BLaER1 (cell line): ENCODE measurements around the gene UCK1.

ENCODE experiments used
- H3K27ac ChIP-seq: shearing (Covaris generic); formaldehyde crosslinking; 2 replicates; pipeline ENCODE4 v1.8.1; 2022
- H3K27me3 ChIP-seq: shearing (Covaris generic); formaldehyde crosslinking; 2 replicates; pipeline ENCODE4 v1.8.1; 2022
- H3K36me3 ChIP-seq: shearing (Covaris generic); formaldehyde crosslinking; 2 replicates; pipeline ENCODE4 v1.8.1; 2022
- H3K4me1 ChIP-seq: shearing (Covaris generic); formaldehyde crosslinking; 2 replicates; pipeline ENCODE4 v1.8.1; 2022
- H3K4me2 ChIP-seq: shearing (Covaris generic); formaldehyde crosslinking; 2 replicates; pipeline ENCODE4 v1.8.1; 2022
- H3K4me3 ChIP-seq: shearing (Covaris generic); formaldehyde crosslinking; 2 replicates; pipeline ENCODE4 v1.8.1; 2022
- H3K9ac ChIP-seq: shearing (Covaris generic); formaldehyde crosslinking; 2 replicates; pipeline ENCODE4 v1.8.1; 2022
- H3K9me3 ChIP-seq: shearing (Covaris generic); formaldehyde crosslinking; 2 replicates; pipeline ENCODE4 v1.8.1; 2022
- H4K20me1 ChIP-seq: shearing (Covaris generic); formaldehyde crosslinking; 2 replicates; pipeline ENCODE4 v1.8.1; 2022
- Cebpa-rat ChIP-seq: shearing (Covaris generic); IDR thresholded peaks from 2 replicates; pipeline ENCODE4 v1.8.1; 2022

UCK1 gene

GRCh38 chr9:131487001-131487400 is 44.1 kb downstream of the UCK1 start:
- Histone ChIP-seq H3K4me1 (peaks cover 49% of the 10 kb centered on the region), H3K36me3 (peaks cover 100% of the 10 kb centered on the region), H4K20me1 (peaks cover 100% of the 10 kb centered on the region), H3K4me3 (no peak overlapping the region), H3K9me3 (no peaks in the 10 kb centered on the region), H3K9ac (0 out of 2 replicates have a peak overlapping the region, but pooled peaks have one; percentile 19), H3K27ac (no peak overlapping the region), H3K4me2 (peak overlapping the region; percentile 67), H3K27me3 (no peaks in the 10 kb centered on the region)
- TF ChIP-seq Cebpa-rat = no peak

- Histone ChIP-seq H3K27ac (peak overlapping the region; percentile 13; the same call in 1 of the 2 replicates), H3K4me3 (no peak overlapping the region), H3K9ac (peak overlapping the region; percentile 60), H3K4me1 (peaks cover 49% of the 10 kb centered on the region), H3K9me3 (no peaks in the 10 kb centered on the region), H4K20me1 (peaks cover 100% of the 10 kb centered on the region), H3K27me3 (no peaks in the 10 kb centered on the region), H3K36me3 (peaks cover 100% of the 10 kb centered on the region), H3K4me2 (peak overlapping the region; percentile 67)
- no peak for TF ChIP-seq Cebpa-rat
Observed at GRCh38 chr9:131485728-131486422, 45.2 kb downstream of the UCK1 start.

- peaks cover 100% of the 10 kb centered on the region for H4K20me1 ChIP-seq
- peaks cover 49% of the 10 kb centered on the region for H3K4me1 ChIP-seq
- H3K4me2 ChIP-seq = peak overlapping the region; percentile 67
- no peak overlapping the region for H3K4me3 ChIP-seq
- TF ChIP-seq Cebpa-rat = no peak
- H3K9ac ChIP-seq = peak overlapping the region; percentile 60; the same call in 1 of the 2 replicates
- no peaks in the 10 kb centered on the region for H3K27me3 ChIP-seq
- peaks cover 100% of the 10 kb centered on the region for H3K36me3 ChIP-seq
- H3K27ac ChIP-seq = 0 out of 2 replicates have a peak overlapping the region, but pooled peaks have one; percentile 13
- H3K9me3 ChIP-seq = no peaks in the 10 kb centered on the region
Observed at GRCh38 chr9:131485206-131485605, 45.9 kb downstream of the UCK1 start.

DNA sequence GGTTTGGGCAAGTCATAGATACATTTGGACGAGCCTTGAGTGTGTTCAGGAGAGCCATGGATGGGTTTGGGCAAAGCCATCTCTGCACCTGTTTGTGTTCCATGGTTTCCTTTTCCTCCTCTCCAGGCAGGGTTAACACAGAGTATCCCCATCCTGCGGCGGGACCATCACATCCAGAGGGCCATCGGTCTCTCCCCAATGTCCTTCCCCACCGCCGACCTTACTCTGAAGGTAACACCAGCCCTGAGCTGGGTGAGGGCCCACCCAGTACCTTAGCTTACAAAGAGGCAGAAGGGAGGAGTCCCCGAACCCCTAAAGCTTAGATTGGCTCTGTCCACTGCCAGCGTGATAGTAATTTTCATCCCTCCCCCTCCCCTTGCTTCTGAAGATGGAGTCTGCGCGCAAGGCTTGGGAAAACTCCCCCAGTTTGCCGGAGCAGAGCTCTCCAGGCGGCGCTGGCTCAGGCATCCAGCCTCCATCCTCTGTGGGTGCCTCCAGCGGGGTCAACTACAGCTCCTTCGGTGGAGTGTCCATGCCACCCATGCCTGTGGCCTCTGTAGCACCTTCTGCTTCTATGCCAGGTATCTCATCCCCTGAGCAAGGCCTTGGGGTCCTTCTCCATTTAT is 46.4 kb downstream of the UCK1 start:
- Histone ChIP-seq H4K20me1 (peaks cover 100% of the 10 kb centered on the region), H3K9ac (peak overlapping the region; percentile 60; the same call in 1 of the 2 replicates), H3K4me1 (peaks cover 49% of the 10 kb centered on the region), H3K9me3 (no peaks in the 10 kb centered on the region), H3K4me2 (peak overlapping the region; percentile 67; the same call in 1 of the 2 replicates), H3K36me3 (peaks cover 100% of the 10 kb centered on the region), H3K27me3 (no peaks in the 10 kb centered on the region), H3K4me3 (no peak overlapping the region), H3K27ac (no peak overlapping the region)
- TF ChIP-seq Cebpa-rat = no peak

GRCh38 chr9:131484051-131484445 is 47.0 kb downstream of the UCK1 start:
- Histone ChIP-seq H3K4me2 (no peak overlapping the region), H3K9ac (no peak overlapping the region), H3K4me3 (no peak overlapping the region), H4K20me1 (peaks cover 100% of the 10 kb centered on the region), H3K27ac (no peak overlapping the region), H3K9me3 (no peaks in the 10 kb centered on the region), H3K27me3 (no peaks in the 10 kb centered on the region), H3K4me1 (peaks cover 49% of the 10 kb centered on the region), H3K36me3 (peaks cover 100% of the 10 kb centered on the region)
- TF ChIP-seq Cebpa-rat = no peak

DNA sequence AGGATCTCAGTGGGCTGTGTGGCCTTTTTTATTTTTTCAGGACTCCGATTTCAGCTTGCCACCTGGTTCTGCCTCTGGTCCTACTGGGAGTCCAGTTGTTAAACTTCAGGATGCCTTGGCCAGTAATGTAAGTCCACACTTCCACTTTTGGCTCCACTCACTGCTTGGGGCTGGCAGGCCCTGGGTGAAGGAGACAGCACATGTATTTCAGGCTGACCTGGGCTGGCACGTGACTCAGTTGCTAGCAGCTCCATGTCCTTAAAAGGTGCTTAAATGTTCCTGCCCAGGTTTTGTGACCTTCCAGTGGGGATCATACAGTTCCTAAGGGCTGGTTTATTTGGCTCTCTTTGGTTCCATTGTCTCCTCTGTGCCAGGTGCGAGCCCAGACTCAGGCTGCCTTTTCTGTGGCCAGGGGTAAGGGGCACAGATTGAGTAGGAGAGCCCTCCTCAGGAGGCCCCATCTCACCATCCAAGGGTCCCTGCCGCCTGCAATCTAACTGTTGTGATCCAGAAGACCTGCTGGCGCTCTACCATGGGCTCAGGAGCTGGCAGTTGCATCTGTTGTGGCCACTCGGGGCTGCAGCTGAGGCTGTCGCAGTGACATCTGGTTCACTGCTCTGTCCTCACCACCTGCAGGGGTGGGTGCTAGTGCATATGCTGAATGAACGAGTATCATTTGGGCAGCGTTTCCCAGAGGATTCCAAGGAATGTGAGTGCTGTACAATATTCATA is 47.6 kb downstream of the UCK1 start:
- peaks cover 49% of the 10 kb centered on the region for H3K4me1 ChIP-seq
- no peak overlapping the region for H3K4me2 ChIP-seq
- no peaks in the 10 kb centered on the region for H3K27me3 ChIP-seq
- no peaks in the 10 kb centered on the region for H3K9me3 ChIP-seq
- TF ChIP-seq Cebpa-rat = no peak
- H4K20me1 ChIP-seq = peaks cover 100% of the 10 kb centered on the region
- peaks cover 100% of the 10 kb centered on the region for H3K36me3 ChIP-seq
- H3K27ac ChIP-seq = no peak overlapping the region
- H3K9ac ChIP-seq = no peak overlapping the region
- no peak overlapping the region for H3K4me3 ChIP-seq

GRCh38 chr9:131482343-131483006 is 48.6 kb downstream of the UCK1 start:
- Histone ChIP-seq H3K9ac (no peak overlapping the region), H3K36me3 (peaks cover 100% of the 10 kb centered on the region), H3K27ac (no peak overlapping the region), H3K4me3 (no peak overlapping the region), H3K4me1 (peaks cover 43% of the 10 kb centered on the region), H3K9me3 (no peaks in the 10 kb centered on the region), H3K27me3 (no peaks in the 10 kb centered on the region), H4K20me1 (peaks cover 100% of the 10 kb centered on the region), H3K4me2 (no peak overlapping the region)
- no peak for TF ChIP-seq Cebpa-rat

DNA sequence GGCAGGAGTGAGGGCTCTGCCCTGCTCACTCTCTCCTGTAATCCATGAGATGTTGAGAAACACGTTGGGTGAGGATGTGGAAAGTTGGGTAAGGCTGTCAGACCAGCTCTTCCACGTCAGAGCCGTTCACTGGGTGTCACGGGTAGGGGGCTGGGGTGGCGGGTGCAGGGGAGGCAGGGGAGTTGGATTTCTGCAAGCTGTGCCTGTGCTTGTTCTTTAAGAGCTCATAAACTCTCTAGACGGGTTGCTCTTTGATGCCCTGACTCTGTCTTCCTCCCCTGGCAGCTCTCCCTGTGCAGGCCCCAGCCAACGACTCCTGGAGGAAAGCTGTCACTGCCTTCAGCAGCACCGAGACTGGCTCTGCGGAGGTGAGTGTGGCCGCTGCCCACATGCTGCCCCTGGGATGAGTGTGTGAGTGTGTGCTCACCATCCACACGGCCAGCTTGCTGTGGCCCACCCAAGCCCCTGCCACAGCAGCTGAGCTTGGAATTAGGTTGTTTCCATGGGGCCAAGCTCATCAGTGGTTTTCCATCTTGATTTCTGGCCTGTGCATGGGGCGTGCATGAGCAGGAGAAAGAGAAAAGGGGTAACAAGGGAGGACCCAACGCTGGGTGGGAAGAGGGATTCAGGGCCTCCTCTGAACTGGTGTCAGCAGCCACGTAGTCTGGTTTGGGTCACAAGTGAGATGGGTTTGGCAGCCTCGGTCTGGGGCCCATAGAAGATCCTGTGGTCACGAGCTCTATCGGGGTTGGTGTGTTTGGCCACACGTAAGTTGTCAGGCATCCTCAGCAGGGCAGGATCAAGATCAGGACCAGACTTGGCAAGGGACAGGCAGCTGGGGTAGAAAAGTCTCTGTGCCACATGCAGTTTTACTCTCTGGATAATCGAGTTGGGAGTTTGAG is 49.4 kb downstream of the UCK1 start:
- Histone ChIP-seq H3K36me3 (peaks cover 100% of the 10 kb centered on the region), H3K4me1 (peaks cover 35% of the 10 kb centered on the region), H3K4me3 (no peak overlapping the region), H3K9ac (no peak overlapping the region), H3K27me3 (no peaks in the 10 kb centered on the region), H3K27ac (no peak overlapping the region), H3K4me2 (no peak overlapping the region), H4K20me1 (peaks cover 100% of the 10 kb centered on the region), H3K9me3 (no peaks in the 10 kb centered on the region)
- TF ChIP-seq Cebpa-rat = no peak

DNA sequence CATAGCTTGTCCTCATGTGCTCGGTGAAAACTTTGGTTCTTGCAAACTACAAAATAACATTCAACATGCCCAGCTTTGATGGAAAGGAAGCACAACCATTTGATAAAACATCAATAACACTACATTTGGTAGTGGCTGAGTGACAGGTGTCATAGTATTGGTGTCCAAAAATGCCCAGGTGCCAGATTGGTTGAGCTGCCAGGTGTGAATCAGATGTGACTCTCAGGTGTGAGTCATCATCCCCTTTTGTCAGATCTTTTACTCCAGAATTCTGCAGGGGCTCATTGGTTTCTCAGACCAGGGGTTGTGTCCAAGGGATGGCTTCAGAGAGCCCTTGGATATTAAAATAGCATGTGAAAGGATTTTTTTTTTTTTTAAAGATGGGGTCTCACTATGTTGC is 50.8 kb downstream of the UCK1 start:
- Histone ChIP-seq H3K9ac (no peak overlapping the region), H3K27ac (no peak overlapping the region), H4K20me1 (peaks cover 100% of the 10 kb centered on the region), H3K4me1 (peaks cover 21% of the 10 kb centered on the region), H3K27me3 (no peaks in the 10 kb centered on the region), H3K4me2 (no peak overlapping the region), H3K4me3 (no peak overlapping the region), H3K36me3 (peaks cover 100% of the 10 kb centered on the region), H3K9me3 (no peaks in the 10 kb centered on the region)
- no peak for TF ChIP-seq Cebpa-rat
